Liver (tissue), 9 donors: ENCODE measurements around the gene PASK. TPM values are rescaled to one million over a fixed set of nuclear protein-coding genes. Genes with fewer than 3 reads are reported as not detected.

Experiments
- DNase-seq: peaks from one replicate; pipeline ENCODE4 v3.0.0-alpha.2; 2017; ENCODE audit warnings: low spot score
- H3K27ac ChIP-seq, 2 donors: one replicate each; pipeline ENCODE4 v1.7.0; 2013; ENCODE audit warnings: inconsistent platforms in 2 of 2, low read length in 2 of 2, control low read depth in 1 of 2, low read depth in 1 of 2, mild to moderate bottlenecking in 1 of 2
- H3K27me3 ChIP-seq, 4 donors: one replicate each; pipeline versions ENCODE4 v1.6.1 to v1.7.0; 2013; ENCODE audit warnings: low read length in 3 of 4, inconsistent platforms in 1 of 4, mild to moderate bottlenecking in 1 of 4, moderate library complexity in 1 of 4; ENCODE audit not compliant: control insufficient read depth in 4 of 4, insufficient read depth in 4 of 4
- H3K36me3 ChIP-seq, 4 donors: one replicate each; pipeline versions ENCODE4 v1.6.1 to v1.7.0; 2013; ENCODE audit warnings: low read length in 3 of 4, mild to moderate bottlenecking in 3 of 4, low read depth in 1 of 4, moderate library complexity in 1 of 4; ENCODE audit not compliant: control insufficient read depth in 4 of 4, insufficient read depth in 3 of 4
- H3K4me1 ChIP-seq, 4 donors: one replicate each; pipeline versions ENCODE4 v1.6.1 to v1.7.0; 2013; ENCODE audit warnings: low read length in 3 of 4, mild to moderate bottlenecking in 3 of 4, moderate library complexity in 1 of 4; ENCODE audit not compliant: control insufficient read depth in 4 of 4, insufficient read depth in 4 of 4
- H3K4me3 ChIP-seq, 3 donors: one replicate each; pipeline versions ENCODE4 v1.6.1 to v1.7.0; 2013; ENCODE audit warnings: low read length in 3 of 3, control low read depth in 1 of 3, low read depth in 1 of 3, mild to moderate bottlenecking in 1 of 3
- H3K9ac ChIP-seq, 2 donors: one replicate each; pipeline ENCODE4 v1.7.0; 2013; ENCODE audit warnings: low read length in 2 of 2, mild to moderate bottlenecking in 2 of 2, moderate library complexity in 2 of 2, control low read depth in 1 of 2, low read depth in 1 of 2
- H3K9me3 ChIP-seq, 4 donors: one replicate each; pipeline versions ENCODE4 v1.6.1 to v1.7.0; 2013; ENCODE audit warnings: low read length in 3 of 4; ENCODE audit not compliant: control insufficient read depth in 4 of 4
- EGR1 ChIP-seq, 2 donors: IDR thresholded peaks; 2 replicates each; pipeline ENCODE4 v1.6.1; 2016 to 2018; ENCODE audit warnings: antibody characterized with exemption in 2 of 2, low read depth in 2 of 2
- FOXA2 ChIP-seq: IDR thresholded peaks from 2 replicates; pipeline ENCODE4 v1.6.1; 2016; ENCODE audit warnings: antibody characterized with exemption
- GABPA ChIP-seq, 2 donors: IDR thresholded peaks in 1 of 2; conservative IDR thresholded peaks in 1 of 2; 2 replicates each; pipeline ENCODE4 v1.6.1; 2016; ENCODE audit warnings: antibody characterized with exemption in 2 of 2, mild to moderate bottlenecking in 1 of 2, moderate library complexity in 1 of 2
- HNF4G ChIP-seq: IDR thresholded peaks from 2 replicates; pipeline ENCODE4 v1.6.1; 2016; ENCODE audit warnings: antibody characterized with exemption
- JUND ChIP-seq, 2 donors: IDR thresholded peaks; 2 replicates each; pipeline ENCODE4 v1.6.1; 2016; ENCODE audit warnings: antibody characterized with exemption in 2 of 2
- RAD21 ChIP-seq, 2 donors: IDR thresholded peaks; 2 replicates each; pipeline ENCODE4 v1.6.1; 2016; ENCODE audit warnings: antibody characterized with exemption in 2 of 2, mild to moderate bottlenecking in 2 of 2
- RXRA ChIP-seq, 2 donors: IDR thresholded peaks; 2 replicates each; pipeline ENCODE4 v1.6.1; 2017 to 2018; ENCODE audit warnings: antibody characterized with exemption in 2 of 2, mild to moderate bottlenecking in 1 of 2
- SP1 ChIP-seq: IDR thresholded peaks from 2 replicates; pipeline ENCODE4 v1.6.1; 2018; ENCODE audit warnings: antibody characterized with exemption, mild to moderate bottlenecking
- YY1 ChIP-seq: IDR thresholded peaks from 2 replicates; pipeline ENCODE4 v1.6.1; 2016; ENCODE audit warnings: antibody characterized with exemption, mild to moderate bottlenecking
- WGBS: extraction: QIAGEN DNeasy Blood & Tissue Kit; methylation state at CpG from one replicate; pipeline ENCODE4 v1.1.7; 2013; 5-methylcytosine and 5-hydroxymethylcytosine counted together
- polyA plus RNA-seq, 2 donors: library from polyadenylated mRNA; stranded (reverse) in 1 of 2; unstranded in 1 of 2; fragments of 200-250 nt in 1 of 2; fragments of >200 nt in 1 of 2; fragmentation: Nextera tagmentation in 1 of 2; extraction: Ambion mirVana in 1 of 2; gene quantifications; one replicate each; pipeline versions ENCODE4 v1.2.1 to v1.2.3, GENCODE V29; 2013 to 2015
- total RNA-seq, 2 donors: library from RNA; depleted of rRNA; stranded (reverse); fragments of >200 nt; gene quantifications; one replicate each; pipeline ENCODE4 v1.2.3, GENCODE V29; 2014
- TF ChIP-seq, protein P1 (sequence below): fragments of 150-350 bp; IDR thresholded peaks from 2 replicates; pipeline ENCODE4 v1.5.1; 2017; ENCODE audit warnings: improper control_type of control experiment, low read depth, low read length; ENCODE audit not compliant: missing input control
- TF ChIP-seq, protein P2 (sequence below): IDR thresholded peaks from 2 replicates; pipeline ENCODE4 v1.6.1; 2016; ENCODE audit warnings: antibody characterized with exemption
- TF ChIP-seq, protein P3 (sequence below): IDR thresholded peaks from 2 replicates; pipeline ENCODE4 v1.6.1; 2016; ENCODE audit warnings: antibody characterized with exemption, mild to moderate bottlenecking
- TF ChIP-seq, protein P4 (sequence below): IDR thresholded peaks from 2 replicates; pipeline ENCODE4 v1.6.1; 2016; ENCODE audit warnings: antibody characterized with exemption
- TF ChIP-seq, protein P5 (sequence below): IDR thresholded peaks from 2 replicates; pipeline ENCODE4 v1.6.1; 2016; ENCODE audit warnings: antibody characterized with exemption
- donor health status: healthy.
- donor health status: healthy.
- donor health status: healthy.
- donor health status: healthy.
- donor health status: healthy.

Gene PASK
- total and polyA plus RNA-seq, 4 donors = 0.96 to 8.8 (median 2.9) TPM

DNA sequence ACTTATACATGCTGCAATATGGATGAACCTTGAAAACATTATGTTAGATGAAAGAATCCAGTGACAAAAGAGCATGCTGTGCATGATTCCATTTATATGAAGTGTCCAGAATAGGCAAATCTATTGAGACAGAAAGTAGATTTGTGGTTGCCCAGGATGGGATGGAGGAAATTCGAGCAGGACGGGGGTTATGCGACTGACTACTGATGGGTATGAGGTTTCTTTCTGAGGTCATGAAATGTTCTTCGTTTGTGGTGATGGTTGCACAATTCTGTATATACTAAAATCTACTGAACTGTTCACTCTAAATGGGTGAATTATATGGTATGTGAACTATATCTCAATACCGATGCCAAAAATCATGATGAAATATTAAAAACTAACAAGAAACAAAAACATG is 28.3 kb downstream of the PASK start:
- Histone ChIP-seq H3K4me3 (no peak overlapping the region), H3K9ac (no peak overlapping the region), H3K9me3 (no peaks in the 10 kb centered on the region), H3K27ac (no peak overlapping the region), H3K27me3 (no peaks in the 10 kb centered on the region), H3K4me1 (peaks cover 0 to 4% (median 2%) of the 10 kb centered on the region in 4 donors), H3K36me3 (no peaks in the 10 kb centered on the region)
- no peak for TF ChIP-seq JUND (IDR thresholded peaks at IDR 0.05)
- TF ChIP-seq, protein P1, sequence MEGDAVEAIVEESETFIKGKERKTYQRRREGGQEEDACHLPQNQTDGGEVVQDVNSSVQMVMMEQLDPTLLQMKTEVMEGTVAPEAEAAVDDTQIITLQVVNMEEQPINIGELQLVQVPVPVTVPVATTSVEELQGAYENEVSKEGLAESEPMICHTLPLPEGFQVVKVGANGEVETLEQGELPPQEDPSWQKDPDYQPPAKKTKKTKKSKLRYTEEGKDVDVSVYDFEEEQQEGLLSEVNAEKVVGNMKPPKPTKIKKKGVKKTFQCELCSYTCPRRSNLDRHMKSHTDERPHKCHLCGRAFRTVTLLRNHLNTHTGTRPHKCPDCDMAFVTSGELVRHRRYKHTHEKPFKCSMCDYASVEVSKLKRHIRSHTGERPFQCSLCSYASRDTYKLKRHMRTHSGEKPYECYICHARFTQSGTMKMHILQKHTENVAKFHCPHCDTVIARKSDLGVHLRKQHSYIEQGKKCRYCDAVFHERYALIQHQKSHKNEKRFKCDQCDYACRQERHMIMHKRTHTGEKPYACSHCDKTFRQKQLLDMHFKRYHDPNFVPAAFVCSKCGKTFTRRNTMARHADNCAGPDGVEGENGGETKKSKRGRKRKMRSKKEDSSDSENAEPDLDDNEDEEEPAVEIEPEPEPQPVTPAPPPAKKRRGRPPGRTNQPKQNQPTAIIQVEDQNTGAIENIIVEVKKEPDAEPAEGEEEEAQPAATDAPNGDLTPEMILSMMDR = no peak
- no peak for TF ChIP-seq EGR1 (IDR thresholded peaks at IDR 0.05; ENCODE audit: low read depth in 2 of 2)
- no peak for TF ChIP-seq YY1
- no peak for TF ChIP-seq HNF4G
- TF ChIP-seq, protein P2, sequence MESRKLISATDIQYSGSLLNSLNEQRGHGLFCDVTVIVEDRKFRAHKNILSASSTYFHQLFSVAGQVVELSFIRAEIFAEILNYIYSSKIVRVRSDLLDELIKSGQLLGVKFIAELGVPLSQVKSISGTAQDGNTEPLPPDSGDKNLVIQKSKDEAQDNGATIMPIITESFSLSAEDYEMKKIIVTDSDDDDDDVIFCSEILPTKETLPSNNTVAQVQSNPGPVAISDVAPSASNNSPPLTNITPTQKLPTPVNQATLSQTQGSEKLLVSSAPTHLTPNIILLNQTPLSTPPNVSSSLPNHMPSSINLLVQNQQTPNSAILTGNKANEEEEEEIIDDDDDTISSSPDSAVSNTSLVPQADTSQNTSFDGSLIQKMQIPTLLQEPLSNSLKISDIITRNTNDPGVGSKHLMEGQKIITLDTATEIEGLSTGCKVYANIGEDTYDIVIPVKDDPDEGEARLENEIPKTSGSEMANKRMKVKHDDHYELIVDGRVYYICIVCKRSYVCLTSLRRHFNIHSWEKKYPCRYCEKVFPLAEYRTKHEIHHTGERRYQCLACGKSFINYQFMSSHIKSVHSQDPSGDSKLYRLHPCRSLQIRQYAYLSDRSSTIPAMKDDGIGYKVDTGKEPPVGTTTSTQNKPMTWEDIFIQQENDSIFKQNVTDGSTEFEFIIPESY = no peak
- no peak for TF ChIP-seq RAD21 (IDR thresholded peaks at IDR 0.05)
- no peak for TF ChIP-seq GABPA (IDR thresholded peaks at IDR 0.05 in 1 of 2, conservative IDR thresholded peaks at IDR 0.05 in 1 of 2)
- TF ChIP-seq, protein P3, sequence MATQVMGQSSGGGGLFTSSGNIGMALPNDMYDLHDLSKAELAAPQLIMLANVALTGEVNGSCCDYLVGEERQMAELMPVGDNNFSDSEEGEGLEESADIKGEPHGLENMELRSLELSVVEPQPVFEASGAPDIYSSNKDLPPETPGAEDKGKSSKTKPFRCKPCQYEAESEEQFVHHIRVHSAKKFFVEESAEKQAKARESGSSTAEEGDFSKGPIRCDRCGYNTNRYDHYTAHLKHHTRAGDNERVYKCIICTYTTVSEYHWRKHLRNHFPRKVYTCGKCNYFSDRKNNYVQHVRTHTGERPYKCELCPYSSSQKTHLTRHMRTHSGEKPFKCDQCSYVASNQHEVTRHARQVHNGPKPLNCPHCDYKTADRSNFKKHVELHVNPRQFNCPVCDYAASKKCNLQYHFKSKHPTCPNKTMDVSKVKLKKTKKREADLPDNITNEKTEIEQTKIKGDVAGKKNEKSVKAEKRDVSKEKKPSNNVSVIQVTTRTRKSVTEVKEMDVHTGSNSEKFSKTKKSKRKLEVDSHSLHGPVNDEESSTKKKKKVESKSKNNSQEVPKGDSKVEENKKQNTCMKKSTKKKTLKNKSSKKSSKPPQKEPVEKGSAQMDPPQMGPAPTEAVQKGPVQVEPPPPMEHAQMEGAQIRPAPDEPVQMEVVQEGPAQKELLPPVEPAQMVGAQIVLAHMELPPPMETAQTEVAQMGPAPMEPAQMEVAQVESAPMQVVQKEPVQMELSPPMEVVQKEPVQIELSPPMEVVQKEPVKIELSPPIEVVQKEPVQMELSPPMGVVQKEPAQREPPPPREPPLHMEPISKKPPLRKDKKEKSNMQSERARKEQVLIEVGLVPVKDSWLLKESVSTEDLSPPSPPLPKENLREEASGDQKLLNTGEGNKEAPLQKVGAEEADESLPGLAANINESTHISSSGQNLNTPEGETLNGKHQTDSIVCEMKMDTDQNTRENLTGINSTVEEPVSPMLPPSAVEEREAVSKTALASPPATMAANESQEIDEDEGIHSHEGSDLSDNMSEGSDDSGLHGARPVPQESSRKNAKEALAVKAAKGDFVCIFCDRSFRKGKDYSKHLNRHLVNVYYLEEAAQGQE = no peak
- TF ChIP-seq, protein P4, sequence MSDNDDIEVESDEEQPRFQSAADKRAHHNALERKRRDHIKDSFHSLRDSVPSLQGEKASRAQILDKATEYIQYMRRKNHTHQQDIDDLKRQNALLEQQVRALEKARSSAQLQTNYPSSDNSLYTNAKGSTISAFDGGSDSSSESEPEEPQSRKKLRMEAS = no peak
- no peak for TF ChIP-seq RXRA (IDR thresholded peaks at IDR 0.05)
- TF ChIP-seq, protein P5, sequence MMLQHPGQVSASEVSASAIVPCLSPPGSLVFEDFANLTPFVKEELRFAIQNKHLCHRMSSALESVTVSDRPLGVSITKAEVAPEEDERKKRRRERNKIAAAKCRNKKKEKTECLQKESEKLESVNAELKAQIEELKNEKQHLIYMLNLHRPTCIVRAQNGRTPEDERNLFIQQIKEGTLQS = no peak
- WGBS = 91% methylated on average over 5 of the region's 5 CpGs
- DNase-seq = no peak

DNA sequence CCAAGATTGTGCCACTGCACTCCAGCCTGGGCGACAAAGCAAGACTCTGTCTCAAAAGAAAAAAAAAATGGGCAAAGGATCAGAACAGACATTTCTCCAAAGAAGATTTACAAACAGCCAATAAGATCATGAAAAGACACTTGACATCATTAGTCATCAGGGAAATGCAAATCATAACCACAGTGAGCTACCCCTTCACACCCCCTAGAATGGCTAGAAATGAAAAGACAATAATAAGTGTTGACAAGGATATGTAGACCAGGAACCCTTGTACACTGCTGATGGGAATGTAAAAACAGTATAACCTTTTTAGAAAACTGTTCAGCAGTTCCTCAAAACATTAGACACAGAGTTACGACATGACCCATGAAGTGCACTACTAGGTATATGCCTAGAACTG is 28.8 kb downstream of the PASK start:
- H3K4me3 ChIP-seq = no peak overlapping the region
- H3K27ac ChIP-seq = no peak overlapping the region
- no peaks in the 10 kb centered on the region for H3K9me3 ChIP-seq
- no peaks in the 10 kb centered on the region for H3K36me3 ChIP-seq
- H3K27me3 ChIP-seq = no peaks in the 10 kb centered on the region
- peaks cover 0 to 4% (median 2%) of the 10 kb centered on the region in 4 donors for H3K4me1 ChIP-seq
- TF ChIP-seq, protein P2 = no peak
- TF ChIP-seq, protein P5 = no peak
- TF ChIP-seq SP1 (no peak), FOXA2 (no peak), EGR1 (IDR thresholded peaks at IDR 0.05; ENCODE audit: low read depth in 2 of 2) (no peak), RXRA (IDR thresholded peaks at IDR 0.05) (no peak)
- H3K9ac ChIP-seq = no peak overlapping the region
- WGBS = 99% methylated on average over 2 of the region's 2 CpGs
- DNase-seq = no peak
